Activated gamma-delta T cell (primary cell): ENCODE results near the gene EVX2.

Source experiments
- DNase-seq: peaks from one replicate; lab custom pipeline; 2025; lab: John Stamatoyannopoulos, UW

Gene EVX2

DNA sequence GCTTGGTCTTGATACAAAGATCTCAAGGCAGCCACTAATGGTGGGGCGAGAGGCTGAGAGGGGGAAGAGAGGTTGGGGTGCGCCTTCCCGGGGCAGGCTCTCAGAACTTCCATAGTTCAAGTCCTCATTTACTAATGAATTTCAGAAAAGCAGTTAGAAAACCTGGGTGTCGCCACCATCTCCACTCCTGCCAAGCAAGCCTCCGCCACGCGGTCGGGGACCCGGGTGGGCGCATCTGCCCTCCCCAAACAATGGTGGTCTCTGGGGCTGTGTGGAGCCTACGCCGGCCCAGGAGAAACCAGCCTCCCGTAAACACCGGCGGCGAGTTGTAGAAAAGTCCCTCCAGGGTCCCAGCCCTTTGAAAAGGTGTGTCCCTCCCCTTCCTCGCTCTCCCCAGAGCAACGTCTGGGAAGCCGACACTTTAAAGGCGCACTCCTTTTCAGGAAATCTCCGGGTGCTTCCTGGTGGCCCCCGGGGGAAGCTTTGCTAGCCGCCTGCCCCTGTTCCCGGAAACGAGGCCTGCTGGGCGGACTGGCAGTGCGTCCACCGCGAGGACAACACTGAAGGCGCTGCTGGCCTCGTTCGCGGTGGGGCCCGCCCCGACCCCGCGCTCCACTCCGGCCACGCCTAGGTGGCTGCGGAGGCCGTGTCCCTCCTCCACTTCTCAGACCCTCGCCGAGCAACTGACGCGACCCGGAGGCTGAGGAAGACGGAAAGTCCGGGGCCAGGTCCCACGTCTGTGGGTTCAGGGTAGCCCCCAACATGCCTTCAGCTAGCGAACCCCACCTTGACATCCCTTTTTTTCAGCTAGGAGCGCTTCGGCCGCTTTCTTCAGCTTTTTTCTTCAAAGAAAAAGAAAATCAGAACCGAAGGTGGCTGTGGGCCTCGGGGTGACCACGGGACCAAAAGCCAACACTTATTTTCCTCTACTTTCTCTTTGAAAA lies 16.8 kb downstream of the EVX2 start:
- no peak for DNase-seq

DNA sequence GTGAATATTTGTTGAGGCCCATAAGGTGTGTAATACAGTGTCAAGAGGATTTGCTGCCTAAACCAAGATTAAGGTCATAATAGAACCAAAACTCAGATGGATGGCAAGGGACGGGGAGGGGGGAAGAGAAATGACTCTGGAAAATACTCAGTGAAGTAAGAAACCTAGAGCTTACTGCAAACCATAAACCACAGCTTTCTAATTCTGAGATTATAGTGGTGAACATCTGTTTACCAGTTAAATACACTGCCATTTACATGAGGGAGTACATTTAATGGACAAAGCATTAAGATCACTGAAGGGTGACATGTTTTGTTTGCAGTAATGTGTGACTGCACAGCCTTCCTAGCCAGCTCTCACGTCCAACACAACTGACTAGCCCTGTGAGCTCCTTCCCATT lies 19.8 kb downstream of the EVX2 start:
- no peak for DNase-seq

DNA sequence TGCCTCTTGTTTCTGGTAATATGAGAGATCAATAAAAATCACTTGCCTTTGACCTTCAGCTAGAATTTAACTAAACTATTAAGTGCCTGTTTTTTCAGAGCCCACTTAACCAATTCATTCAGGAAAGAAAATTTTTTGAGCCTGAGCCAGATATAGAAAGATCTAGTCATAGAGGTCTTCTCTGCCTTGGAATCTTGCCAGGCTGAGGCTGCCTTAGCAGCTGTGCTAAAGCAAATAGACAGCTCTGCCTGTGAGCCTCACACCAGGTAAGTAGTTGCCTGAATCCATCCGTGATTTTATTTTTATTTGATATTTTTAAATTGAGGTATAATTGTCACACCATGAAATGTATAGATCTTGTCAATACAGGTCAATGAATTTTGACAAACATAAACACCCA lies 27.4 kb downstream of the EVX2 start:
- no peak for DNase-seq

DNA sequence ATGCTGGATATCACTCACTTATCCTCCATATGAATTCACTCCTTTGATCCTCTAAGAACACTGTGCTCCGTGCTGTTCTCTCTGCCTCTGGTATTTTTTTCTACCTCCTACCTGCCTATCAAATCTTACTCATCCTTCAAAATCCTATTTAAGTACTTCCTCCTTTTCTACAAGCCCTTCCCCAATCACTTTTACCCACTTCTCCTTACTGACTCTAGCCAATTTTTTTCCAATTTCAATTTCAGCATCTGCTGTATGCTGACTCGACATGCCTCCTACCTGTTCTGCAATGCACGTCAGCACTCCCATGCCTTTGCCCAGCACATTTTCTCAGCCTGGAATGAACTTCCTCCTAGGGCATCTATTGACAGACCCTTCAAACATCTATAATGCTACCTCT lies 44.4 kb downstream of the EVX2 start:
- DNase-seq: no peak

DNA sequence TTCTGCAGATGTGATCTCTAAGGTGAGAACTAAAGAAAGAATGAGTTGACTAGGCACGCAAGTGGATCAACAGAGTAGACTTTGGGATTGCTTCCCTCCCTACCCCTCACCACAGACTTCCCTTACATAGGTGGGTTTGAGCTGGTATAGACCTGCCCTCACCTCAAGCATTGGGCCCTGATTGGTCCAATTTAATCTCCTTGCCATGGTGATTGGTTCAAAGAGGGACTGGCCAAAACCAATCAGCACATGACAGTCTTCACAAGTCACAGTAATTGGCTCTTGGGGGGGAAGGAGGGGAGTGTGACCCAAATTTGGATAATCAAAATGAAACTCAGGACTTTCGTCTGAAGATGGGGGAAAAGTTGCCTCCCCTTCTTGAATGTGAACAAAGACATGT lies 45.1 kb downstream of the EVX2 start:
- no peak for DNase-seq

DNA sequence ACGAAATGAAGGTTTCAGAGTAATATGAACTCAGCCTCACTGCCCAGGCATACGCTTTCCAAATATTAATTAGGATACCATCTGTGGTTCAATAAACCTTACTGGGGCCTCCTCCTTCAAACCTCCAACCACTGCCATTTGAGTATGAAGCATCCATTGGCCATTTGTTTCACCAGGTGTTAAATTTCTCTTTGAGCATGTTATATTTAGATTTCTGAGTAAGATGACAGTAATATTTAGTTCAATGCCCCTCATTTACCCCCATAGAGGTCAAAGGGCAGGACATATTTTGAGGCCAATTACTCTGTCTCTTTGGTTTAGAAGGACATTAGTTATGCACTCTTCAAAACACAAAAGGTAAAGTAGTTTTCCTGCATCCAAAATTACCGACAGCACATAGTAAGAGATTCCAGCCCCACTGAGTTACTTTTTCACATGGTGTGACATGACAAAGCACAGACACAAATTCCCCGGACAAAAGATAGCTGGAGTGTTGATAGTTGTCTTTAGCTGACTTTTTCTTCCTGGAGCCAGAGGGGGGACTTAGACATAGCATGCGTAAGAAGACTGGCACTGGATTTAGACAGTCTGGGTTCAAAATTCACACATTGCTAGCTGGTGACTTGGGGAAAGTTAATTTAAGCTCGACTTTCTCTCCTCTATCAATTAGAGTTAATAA lies 48.6 kb downstream of the EVX2 start:
- no peak for DNase-seq

DNA sequence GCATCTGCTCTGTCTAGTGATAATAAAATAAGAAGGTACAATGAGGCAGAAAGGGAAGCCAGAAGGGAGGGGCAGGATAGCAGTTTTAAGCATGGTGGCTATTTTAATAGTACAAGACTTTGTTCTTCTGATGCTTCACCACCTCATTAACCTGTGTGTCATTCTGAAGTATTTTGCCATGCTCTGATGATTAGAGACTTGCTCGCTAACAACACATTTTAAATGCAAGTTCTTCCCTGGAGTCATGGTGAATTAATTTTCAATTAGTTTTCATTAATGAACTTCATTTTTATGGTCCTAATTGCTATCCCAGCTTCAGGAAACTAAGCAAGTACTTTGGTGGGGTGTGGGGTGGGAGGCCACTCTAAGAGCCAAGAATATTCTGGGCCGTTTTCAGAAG lies 56.0 kb downstream of the EVX2 start:
- DNase-seq: no peak
